Panc1 (cell line): Measurements from ENCODE around the gene TFDP1.

Source experiments
- CTCF ChIP-seq: fragments of 450-650 bp; IDR thresholded peaks from 2 replicates; pipeline ENCODE4 v1.5.1; 2017; ENCODE audit warnings: mild to moderate bottlenecking
- POLR2AphosphoS5 ChIP-seq: IDR thresholded peaks from 2 replicates; pipeline ENCODE4 v1.6.1; 2012; ENCODE audit warnings: mild to moderate bottlenecking, low read depth, low read length, moderate library complexity
- SIN3A ChIP-seq: IDR thresholded peaks from 2 replicates; pipeline ENCODE4 v1.6.1; 2012; ENCODE audit warnings: low read depth, mild to moderate bottlenecking, low read length, moderate library complexity, borderline replicate concordance; ENCODE audit not compliant: insufficient read depth

GRCh38 chr13:113538689-113539058 lies 45.9 kb upstream of the TFDP1 start:
- TF ChIP-seq CTCF = no peak
- TF ChIP-seq SIN3A = no peak
- no peak for TF ChIP-seq POLR2AphosphoS5
